Activated CD4-positive, alpha-beta T cell treated with anti-CD3 and anti-CD28 coated beads, Interleukin-2, amount 10 ng/mL, durations not matched to agents 24 days and 14 days (primary cell): ENCODE data around the gene LUC7L3. TPM values are rescaled to one million over a fixed set of nuclear protein-coding genes. Genes with fewer than 3 reads are reported as not detected.
"Not testable (repeated sequence)": the region's sequence is repeated elsewhere in the genome, so short reads cannot be mapped to it uniquely, and the experiment has no call there.

Source experiments
- DNase-seq: peaks from one replicate; pipeline ENCODE4 v3.0.0; 2022
- H3K27ac Mint-ChIP-seq: one replicate; pipeline ENCODE4 v1.8.0; 2022; ENCODE audit warnings: mild to moderate bottlenecking, mixed read lengths
- H3K27me3 Mint-ChIP-seq: one replicate; pipeline ENCODE4 v1.8.0; 2022; ENCODE audit warnings: mixed read lengths
- H3K36me3 Mint-ChIP-seq: one replicate; pipeline ENCODE4 v1.8.0; 2022; ENCODE audit warnings: low read depth, mild to moderate bottlenecking, mixed read lengths
- H3K4me1 Mint-ChIP-seq: one replicate; pipeline ENCODE4 v1.8.0; 2021; ENCODE audit warnings: mixed read lengths
- H3K4me3 Mint-ChIP-seq: one replicate; pipeline ENCODE4 v1.8.0; 2022; ENCODE audit warnings: mild to moderate bottlenecking, moderate library complexity, mixed read lengths
- H3K9me3 Mint-ChIP-seq: one replicate; pipeline ENCODE4 v1.8.0; 2021; ENCODE audit warnings: mixed read lengths
- intact Hi-C: fragments of 100-400 bp; cut with micrococcal nuclease; formaldehyde crosslinking; loops from one replicate; pipeline ENCODE4 v1.15.1; 2023
- total RNA-seq: library from RNA; stranded (reverse); gene quantifications from 2 replicates; pipeline ENCODE4 v1.2.3, GENCODE V29; 2022

Gene LUC7L3
- total RNA-seq, 1 donor from 2014 or later: 125 TPM

DNA sequence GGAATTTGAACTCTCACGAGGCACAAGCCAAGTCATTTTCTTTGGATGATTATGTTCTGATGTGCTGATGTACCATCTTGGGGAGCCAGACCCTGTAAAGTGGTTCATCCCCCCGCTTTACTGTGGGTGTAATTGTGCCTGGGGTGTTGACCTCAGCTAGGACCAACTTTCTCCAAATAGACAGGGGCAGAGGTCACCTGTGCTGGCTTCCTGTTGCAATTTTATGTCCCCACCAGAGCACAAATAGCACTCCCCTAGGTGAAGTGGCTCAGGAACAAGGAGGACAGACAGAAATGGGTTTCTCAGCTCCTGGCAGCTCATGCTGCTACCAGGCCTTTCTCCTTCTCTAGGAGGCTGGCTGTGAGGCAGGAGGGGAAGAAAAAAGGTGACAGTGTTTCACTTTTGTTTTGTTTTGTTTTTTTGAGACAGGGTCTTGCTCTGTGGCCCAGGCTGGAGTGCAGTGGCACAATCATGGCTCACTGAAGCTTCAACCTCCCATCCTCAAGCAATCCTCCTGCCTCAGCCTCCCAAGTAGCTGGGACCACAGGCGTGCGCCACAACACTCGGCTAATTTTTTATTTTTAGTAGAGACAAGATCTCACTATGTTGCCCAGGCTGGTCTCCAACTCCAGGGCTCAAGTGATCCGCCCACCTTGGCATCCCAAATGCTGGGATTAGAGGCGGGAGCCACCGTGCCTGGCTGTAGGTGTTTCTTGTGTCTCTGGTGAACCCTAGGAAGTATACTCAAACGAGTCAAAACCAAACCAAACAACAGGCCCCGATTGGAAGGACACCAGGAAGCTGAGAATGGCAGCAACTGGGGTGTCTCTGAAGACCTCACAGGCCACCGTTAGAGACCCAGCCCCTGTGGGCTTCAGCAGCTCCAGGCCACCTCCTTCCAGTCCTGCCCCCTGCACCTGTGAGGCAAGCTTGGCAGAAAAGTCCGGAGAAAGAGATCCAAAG is 83.5 kb downstream of the LUC7L3 start:
- H3K36me3 Mint-ChIP-seq: no peaks in the 10 kb centered on the region
- no peak overlapping the region for H3K27ac Mint-ChIP-seq
- no peak overlapping the region for H3K4me3 Mint-ChIP-seq
- H3K27me3 Mint-ChIP-seq: peaks cover 2% of the 10 kb centered on the region
- intact Hi-C loops: loop anchor here (2.0 kb wide), 1 partner anchor 20 kb away; no protein-coding TSS in a partner anchor
- H3K9me3 Mint-ChIP-seq: no peaks in the 10 kb centered on the region
- H3K4me1 Mint-ChIP-seq: no peaks in the 10 kb centered on the region
- DNase-seq: no peak

DNA sequence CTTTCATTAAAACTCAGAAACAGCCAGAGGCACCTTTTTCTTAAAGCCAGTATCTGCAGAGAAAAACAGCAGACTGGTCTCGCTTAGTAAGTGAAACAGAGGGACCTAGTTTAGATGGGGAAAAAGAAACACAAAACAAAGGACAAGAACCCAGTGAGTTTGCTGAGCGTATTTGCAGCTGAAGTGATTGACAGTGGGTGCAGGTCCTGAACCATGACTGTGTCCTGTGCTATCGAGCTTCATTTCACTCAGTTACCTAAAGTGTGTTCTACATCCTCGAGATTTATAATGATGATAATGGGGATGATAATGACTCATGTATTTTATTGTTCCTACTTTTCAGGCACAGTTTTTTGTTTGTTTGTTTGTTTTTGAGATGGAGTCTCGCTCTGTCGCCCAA is 84.3 kb downstream of the LUC7L3 start:
- no peaks in the 10 kb centered on the region for H3K4me1 Mint-ChIP-seq
- H3K9me3 Mint-ChIP-seq: no peaks in the 10 kb centered on the region
- no peak overlapping the region for H3K27ac Mint-ChIP-seq
- H3K36me3 Mint-ChIP-seq: no peaks in the 10 kb centered on the region
- H3K27me3 Mint-ChIP-seq: peaks cover 2% of the 10 kb centered on the region
- H3K4me3 Mint-ChIP-seq: no peak overlapping the region
- intact Hi-C loops: loop anchor here (2.0 kb wide), 1 partner anchor 21 kb away; no protein-coding TSS in a partner anchor
- DNase-seq: no peak

DNA sequence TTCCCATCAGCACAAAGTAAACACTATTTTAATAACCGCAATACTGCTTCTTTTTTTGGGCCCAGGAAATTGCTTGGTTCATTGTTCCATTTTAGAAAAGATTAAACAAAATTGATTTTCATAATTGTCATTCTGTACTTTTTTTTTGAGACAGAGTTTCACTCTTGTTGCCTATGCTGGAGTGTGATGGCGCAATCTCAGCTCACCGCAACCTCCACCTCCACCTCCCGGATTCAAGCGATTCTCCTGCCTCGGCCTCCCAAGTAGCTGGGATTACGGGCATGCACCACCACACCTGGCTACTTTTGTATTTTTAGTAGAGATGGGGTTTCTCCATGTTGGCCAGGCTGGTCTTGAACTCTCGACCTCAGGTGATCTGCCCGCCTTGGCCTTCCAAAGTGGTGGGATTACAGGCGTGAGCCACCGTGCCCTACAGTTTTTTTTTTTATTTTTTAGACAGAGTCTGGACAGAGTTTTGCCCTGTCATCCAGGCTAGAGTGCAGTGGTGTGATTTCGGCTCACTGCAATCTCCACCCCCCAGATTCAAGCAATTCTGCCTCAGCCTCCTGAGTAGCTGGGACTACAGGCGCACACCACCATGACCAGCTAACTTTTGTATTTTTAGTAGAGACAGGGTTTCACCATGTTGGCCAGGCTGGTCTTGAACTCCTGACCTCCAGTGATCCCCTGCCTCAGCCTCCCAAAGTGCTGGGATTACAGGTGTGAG is 85.5 kb downstream of the LUC7L3 start:
- H3K36me3 Mint-ChIP-seq, DNase-seq, intact Hi-C loops, H3K4me1 Mint-ChIP-seq, H3K4me3 Mint-ChIP-seq, H3K27me3 Mint-ChIP-seq, H3K27ac Mint-ChIP-seq, H3K9me3 Mint-ChIP-seq: not testable (repeated sequence)

DNA sequence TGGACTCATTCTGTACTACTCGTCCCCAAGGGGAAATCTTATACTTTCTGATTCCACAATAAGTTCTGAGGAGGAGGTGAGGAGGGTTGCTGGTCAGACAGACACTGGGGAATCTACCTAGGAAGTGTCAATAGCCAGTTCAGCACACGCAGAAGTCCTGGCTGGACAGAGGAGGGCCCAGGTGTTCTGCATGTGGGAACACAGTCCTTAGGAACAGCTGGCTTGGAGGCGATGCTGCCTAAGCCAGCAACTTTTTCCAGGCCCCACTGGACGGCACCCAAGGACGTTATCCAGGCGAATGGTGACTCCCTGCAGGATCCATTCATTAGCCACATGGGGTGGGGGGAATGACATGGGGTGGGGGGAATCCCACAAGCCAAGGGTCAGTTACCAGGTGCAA is 86.1 kb downstream of the LUC7L3 start:
- H3K27me3 Mint-ChIP-seq: peaks cover 5% of the 10 kb centered on the region
- H3K9me3 Mint-ChIP-seq: no peaks in the 10 kb centered on the region
- no peak for DNase-seq
- no peaks in the 10 kb centered on the region for H3K4me1 Mint-ChIP-seq
- H3K36me3 Mint-ChIP-seq: no peaks in the 10 kb centered on the region
- no peak overlapping the region for H3K4me3 Mint-ChIP-seq
- intact Hi-C loops: no loop called here
- H3K27ac Mint-ChIP-seq: no peak overlapping the region

Other genes with a start within 250 kb of the LUC7L3 start
- gene RSAD1, start 240.7 kb upstream of the LUC7L3 start, total RNA-seq: 53.6 and 61.2 TPM in 2 replicates
- gene MYCBPAP, start 211.2 kb upstream of the LUC7L3 start, total RNA-seq: 3.5 TPM in 2 replicates
- not detected in 2 replicates for gene EPN3, start 186.9 kb upstream of the LUC7L3 start, total RNA-seq
- gene SPATA20, start 172.4 kb upstream of the LUC7L3 start, total RNA-seq: 21.6 and 22.4 TPM in 2 replicates
- 0.07 TPM in 1 of 2 replicates, not detected in the other for gene CACNA1G, start 158.9 kb upstream of the LUC7L3 start, total RNA-seq
- not detected in 2 replicates for gene ABCC3, start 84.7 kb upstream of the LUC7L3 start, total RNA-seq
- 47.7 and 49.8 TPM in 2 replicates for gene ANKRD40, start 11.7 kb upstream of the LUC7L3 start, total RNA-seq
- not detected in 2 replicates for gene ANKRD40CL, start 47.9 kb downstream of the LUC7L3 start, total RNA-seq
- gene WFIKKN2, start 116.0 kb downstream of the LUC7L3 start, total RNA-seq: not detected in 2 replicates
- gene TOB1, start 146.8 kb downstream of the LUC7L3 start, total RNA-seq: 29.0 and 30.1 TPM in 2 replicates